Prostate gland (tissue), 2 donors: Measurements from ENCODE around the gene KLHL26. TPM values are rescaled to one million over a fixed set of nuclear protein-coding genes. Genes with fewer than 3 reads are reported as not detected.

ENCODE experiments used
- DNase-seq: peaks from one replicate; pipeline ENCODE4 v3.0.0-alpha.2; 2019; ENCODE audit warnings: low spot score
- H3K27ac ChIP-seq, 2 donors: fragments of 200-600 bp; sonication (generic); 2 replicates each; pipeline ENCODE4 v1.5.1; 2017 to 2019
- H3K27me3 ChIP-seq: fragments of 200-600 bp; sonication (generic); replicated peaks from 2 replicates; pipeline ENCODE4 v1.5.1; 2019; ENCODE audit not compliant: insufficient read depth
- H3K36me3 ChIP-seq, 2 donors: fragments of 200-600 bp; sonication (generic); 1 replicate in 1 of 2; 2 replicates in 1 of 2; pipeline versions ENCODE4 v1.5.1 to v1.8.1; 2017 to 2019
- H3K4me1 ChIP-seq: fragments of 200-600 bp; sonication (generic); replicated peaks from 2 replicates; pipeline ENCODE4 v1.5.1; 2019
- H3K4me3 ChIP-seq, 2 donors: fragments of 200-600 bp; sonication (generic); 2 replicates each; pipeline ENCODE4 v1.5.1; 2017 to 2019
- H3K9me3 ChIP-seq: fragments of 200-600 bp; sonication (generic); 2 replicates; pipeline ENCODE4 v1.5.1; 2017
- CTCF ChIP-seq, 4 experiments: fragments of 200-600 bp in 2 of 4; fragments of 450-650 bp in 2 of 4; sonication (generic) in 2 of 4; IDR thresholded peaks; 1 replicate in 3 of 4; 2 replicates in 1 of 4; pipeline ENCODE4 v1.5.1; 2016 to 2019; ENCODE audit warnings: antibody characterized with exemption in 4 of 4, mild to moderate bottlenecking in 2 of 4, moderate library complexity in 2 of 4
- POLR2A ChIP-seq: fragments of 450-650 bp; IDR thresholded peaks from one replicate; pipeline ENCODE4 v1.6.1; 2016; ENCODE audit warnings: antibody characterized with exemption, mild to moderate bottlenecking
- POLR2AphosphoS5 ChIP-seq: sonication (generic); formaldehyde crosslinking; IDR thresholded peaks from one replicate; pipeline ENCODE4 v1.6.1; 2017; ENCODE audit warnings: antibody characterized with exemption
- WGBS: methylation state at CpG from one replicate; pipeline ENCODE4 v1.1.5; 2018; 5-methylcytosine and 5-hydroxymethylcytosine counted together
- intact Hi-C: fragments of 100-400 bp; cut with DNase I; formaldehyde crosslinking; loops from one replicate; pipeline ENCODE4 v1.14.2; 2022
- total RNA-seq, 2 donors: library from RNA; depleted of rRNA; stranded (reverse); fragments of >200 nt; gene quantifications; one replicate each; pipeline ENCODE4 v1.1.0, GENCODE V29; 2016

KLHL26 gene
- total RNA-seq, 2 donors from 2014 or later, result 9.1 to 18.4 TPM

DNA sequence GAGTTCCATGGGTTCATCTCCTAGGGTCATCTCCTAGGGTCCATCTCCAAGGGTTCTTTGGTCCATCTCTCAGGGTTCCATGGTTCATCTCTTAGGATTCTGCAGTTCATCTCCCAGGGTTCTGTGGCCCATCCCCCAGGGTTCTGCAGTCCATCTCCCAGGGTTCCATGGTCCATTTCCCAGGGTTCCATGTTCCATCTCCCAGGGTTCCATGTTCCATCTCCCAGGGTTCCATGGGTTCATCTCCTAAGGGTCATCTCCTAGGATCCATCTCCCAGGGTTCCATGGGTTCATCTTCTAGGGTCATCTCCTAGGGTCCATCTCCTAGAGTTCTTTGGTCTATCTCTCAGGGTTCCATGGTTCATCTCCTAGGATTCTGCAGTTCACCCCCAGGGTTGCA, 19.3 kb upstream of the KLHL26 start:
- TF ChIP-seq POLR2A (no peak), CTCF (IDR thresholded peaks at IDR 0.05) (no peak)
- Histone ChIP-seq H3K27ac (no peak overlapping the region), H3K27me3 (peaks cover 10% of the 10 kb centered on the region), H3K36me3 (no peaks in the 10 kb centered on the region), H3K4me3 (no peak overlapping the region), H3K4me1 (peaks cover 2% of the 10 kb centered on the region), H3K9me3 (no peaks in the 10 kb centered on the region)
- DNase-seq, result no peak
- intact Hi-C loops, result no loop called here

DNA sequence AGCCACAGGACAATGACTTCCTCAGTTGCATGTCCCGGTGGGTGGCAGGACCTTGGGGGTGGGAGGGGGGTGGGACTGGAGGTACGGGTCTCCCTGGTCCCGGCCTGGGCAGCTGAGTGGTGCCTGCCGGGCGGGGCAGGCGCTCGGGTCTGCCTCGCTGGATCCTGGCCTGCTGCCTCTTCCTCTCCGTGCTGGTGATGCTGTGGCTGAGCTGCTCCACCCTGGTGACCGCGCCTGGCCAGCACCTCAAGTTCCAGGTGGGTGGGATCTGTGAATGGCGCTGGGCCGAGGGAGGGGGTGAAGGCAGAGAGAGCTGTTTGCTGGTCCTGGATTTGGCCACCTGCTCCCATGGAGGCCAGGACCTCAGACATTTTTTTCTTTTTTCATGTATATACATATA, 18.6 kb upstream of the KLHL26 start:
- H3K4me3 ChIP-seq, result no peak overlapping the region
- H3K27me3 ChIP-seq, result peaks cover 4% of the 10 kb centered on the region
- WGBS, result 84% methylated on average over 9 of the region's 13 CpGs
- H3K36me3 ChIP-seq, result no peaks in the 10 kb centered on the region
- DNase-seq, result no peak
- H3K27ac ChIP-seq, result no peak overlapping the region
- H3K9me3 ChIP-seq, result no peaks in the 10 kb centered on the region
- TF ChIP-seq POLR2AphosphoS5 (no peak), CTCF (IDR thresholded peaks at IDR 0.05) (no peak), POLR2A (no peak)
- intact Hi-C loops, result no loop called here
- no peaks in the 10 kb centered on the region for H3K4me1 ChIP-seq

DNA sequence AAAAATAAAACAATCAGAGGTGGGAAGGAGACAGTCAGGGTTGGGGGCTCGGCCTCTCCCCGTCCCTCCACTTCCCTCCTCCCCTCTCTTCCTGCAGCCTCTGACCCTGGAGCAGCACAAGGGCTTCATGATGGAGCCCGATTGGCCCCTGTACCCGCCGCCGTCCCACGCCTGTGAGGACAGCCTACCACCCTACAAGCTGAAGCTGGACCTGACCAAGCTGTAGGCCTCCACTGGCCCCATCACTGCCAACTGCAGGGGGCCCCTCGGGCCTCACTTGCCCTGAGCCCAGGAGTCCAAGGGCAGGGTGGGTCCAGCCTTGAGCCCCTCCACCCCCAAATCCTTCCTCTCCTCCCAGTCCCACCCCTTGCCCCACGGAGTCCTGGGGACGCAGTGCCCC, 16.5 kb upstream of the KLHL26 start:
- no peak overlapping the region for H3K27ac ChIP-seq
- H3K27me3 ChIP-seq, result no peaks in the 10 kb centered on the region
- H3K36me3 ChIP-seq, result no peaks in the 10 kb centered on the region
- 88% methylated on average over 10 of the region's 10 CpGs for WGBS
- no peak overlapping the region for H3K4me3 ChIP-seq
- no peaks in the 10 kb centered on the region for H3K9me3 ChIP-seq
- intact Hi-C loops, result no loop called here
- no peak for TF ChIP-seq POLR2AphosphoS5
- TF ChIP-seq CTCF (IDR thresholded peaks at IDR 0.05), result no peak
- no peak for TF ChIP-seq POLR2A
- no peak for DNase-seq
- no peaks in the 10 kb centered on the region for H3K4me1 ChIP-seq

GRCh38 chr19:18620902-18621301, 15.9 kb upstream of the KLHL26 start:
- Histone ChIP-seq H3K4me1 (no peaks in the 10 kb centered on the region), H3K4me3 (no peak overlapping the region), H3K27ac (no peak overlapping the region), H3K9me3 (no peaks in the 10 kb centered on the region), H3K27me3 (no peaks in the 10 kb centered on the region), H3K36me3 (no peaks in the 10 kb centered on the region)
- 76% methylated on average over 7 of the region's 7 CpGs for WGBS
- TF ChIP-seq POLR2A (no peak), POLR2AphosphoS5 (no peak), CTCF (IDR thresholded peaks at IDR 0.05) (no peak)
- DNase-seq, result no peak
- intact Hi-C loops, result no loop called here

- intact Hi-C loops, result no loop called here
- Histone ChIP-seq H3K27me3 (no peaks in the 10 kb centered on the region), H3K9me3 (no peaks in the 10 kb centered on the region), H3K36me3 (no peaks in the 10 kb centered on the region), H3K4me1 (no peaks in the 10 kb centered on the region), H3K4me3 (no peak overlapping the region), H3K27ac (no peak overlapping the region)
- 65% methylated on average over 2 of the region's 2 CpGs for WGBS
- DNase-seq, result no peak
- TF ChIP-seq POLR2AphosphoS5, result no peak
- TF ChIP-seq POLR2A, result no peak
- TF ChIP-seq CTCF (IDR thresholded peaks at IDR 0.05), result no peak
Measured at GRCh38 chr19:18626906-18627305, 9.9 kb upstream of the KLHL26 start.
